ENCODE results near the gene MN1. TPM values are rescaled to one million over a fixed set of nuclear protein-coding genes. Genes with fewer than 3 reads are reported as not detected.

Gene MN1
- total and polyA plus RNA-seq, 2 donors (not counting 1 experiment from before 2014, with no cell fraction given) = 0.02 to 0.12 TPM

DNA sequence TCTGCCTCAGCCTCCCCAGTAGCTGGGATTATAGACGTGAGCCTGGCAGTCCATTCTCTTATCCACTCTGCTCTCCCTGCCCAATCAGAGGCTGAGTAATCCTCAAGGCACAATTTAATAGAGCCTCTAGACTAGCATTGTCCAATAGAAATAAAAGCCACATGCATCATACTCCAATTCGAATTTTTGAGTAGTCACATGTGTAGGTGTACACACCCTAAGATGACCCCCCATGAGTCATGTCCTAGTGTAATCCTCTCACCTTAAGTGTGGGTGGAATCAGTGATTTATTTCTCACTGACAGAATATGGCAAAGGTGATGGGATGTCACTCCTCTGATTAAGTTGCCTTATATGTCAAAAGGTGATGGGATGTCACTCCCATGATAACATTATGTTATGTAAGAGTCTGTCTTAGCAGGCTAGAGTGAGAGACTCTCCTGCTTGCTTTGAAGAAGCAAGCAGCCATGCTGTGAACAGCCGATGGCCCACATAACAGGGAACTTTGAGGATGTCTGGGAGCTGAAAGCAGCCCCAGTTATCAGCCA lies 61.3 kb downstream of the MN1 start:
- Histone ChIP-seq H3K27ac (ENCODE audit: low read length in 2 of 2) (no peak overlapping the region), H2AFZ (ENCODE audit: insufficient read depth, low read depth, low read length, poor library complexity, severe bottlenecking) (no peak overlapping the region), H3K36me3 (replicated peaks in 1 of 2; ENCODE audit: control extremely low read depth in 1 of 2, control insufficient read depth in 1 of 2, extremely low read depth in 1 of 2, insufficient read depth in 2 of 2, low read length in 1 of 2) (no peaks in the 10 kb centered on the region), H3K4me3 (ENCODE audit: control extremely low read depth in 1 of 5, extremely low read depth in 1 of 5, insufficient read depth in 1 of 5, low read depth in 2 of 5, low read length in 4 of 5) (no peak overlapping the region), H3K9ac (ENCODE audit: low read length) (no peak overlapping the region), H4K20me1 (ENCODE audit: control insufficient read depth, insufficient read depth, low read length, poor library complexity, severe bottlenecking) (no peaks in the 10 kb centered on the region), H3K4me2 (replicated peaks; ENCODE audit: low read depth, low read length, poor library complexity, severe bottlenecking) (no peak overlapping the region), H3K4me1 (ENCODE audit: control insufficient read depth in 2 of 2, insufficient read depth in 2 of 2, low read length in 2 of 2) (no peaks in the 10 kb centered on the region), H3K27me3 (replicated peaks in 1 of 4; ENCODE audit: control extremely low read depth in 1 of 4, control insufficient read depth in 3 of 4, insufficient read depth in 4 of 4, low read length in 3 of 4) (no peaks in the 10 kb centered on the region), H3K9me3 (ENCODE audit: control extremely low read depth in 1 of 3, control insufficient read depth in 2 of 3, insufficient read depth in 1 of 3, low read length in 2 of 3) (peaks cover 0 to 12% (median 3%) of the 10 kb centered on the region in 3 donors), H3K79me2 (ENCODE audit: control insufficient read depth, insufficient read depth, low read length) (no peaks in the 10 kb centered on the region)
- intact Hi-C loops (cut with micrococcal nuclease) = no loop called here
- Mint-ChIP-seq H3K9me3 (ENCODE audit: insufficient read depth) (peaks cover 11% of the 10 kb centered on the region), H3K27ac (no peak overlapping the region), H3K4me3 (no peak overlapping the region), H3K27me3 (no peaks in the 10 kb centered on the region), H3K4me1 (no peaks in the 10 kb centered on the region)
- DNase-seq (no peak), ATAC-seq (ENCODE audit: low read depth) (no peak)
- CTCF ChIA-PET = no interaction called here
- TF ChIP-seq EZH2 (IDR thresholded peaks at IDR 0.05; ENCODE audit: borderline replicate concordance, insufficient read depth, low read depth, low read length, poor library complexity, severe bottlenecking) = no peak
- TF ChIP-seq, protein P1, sequence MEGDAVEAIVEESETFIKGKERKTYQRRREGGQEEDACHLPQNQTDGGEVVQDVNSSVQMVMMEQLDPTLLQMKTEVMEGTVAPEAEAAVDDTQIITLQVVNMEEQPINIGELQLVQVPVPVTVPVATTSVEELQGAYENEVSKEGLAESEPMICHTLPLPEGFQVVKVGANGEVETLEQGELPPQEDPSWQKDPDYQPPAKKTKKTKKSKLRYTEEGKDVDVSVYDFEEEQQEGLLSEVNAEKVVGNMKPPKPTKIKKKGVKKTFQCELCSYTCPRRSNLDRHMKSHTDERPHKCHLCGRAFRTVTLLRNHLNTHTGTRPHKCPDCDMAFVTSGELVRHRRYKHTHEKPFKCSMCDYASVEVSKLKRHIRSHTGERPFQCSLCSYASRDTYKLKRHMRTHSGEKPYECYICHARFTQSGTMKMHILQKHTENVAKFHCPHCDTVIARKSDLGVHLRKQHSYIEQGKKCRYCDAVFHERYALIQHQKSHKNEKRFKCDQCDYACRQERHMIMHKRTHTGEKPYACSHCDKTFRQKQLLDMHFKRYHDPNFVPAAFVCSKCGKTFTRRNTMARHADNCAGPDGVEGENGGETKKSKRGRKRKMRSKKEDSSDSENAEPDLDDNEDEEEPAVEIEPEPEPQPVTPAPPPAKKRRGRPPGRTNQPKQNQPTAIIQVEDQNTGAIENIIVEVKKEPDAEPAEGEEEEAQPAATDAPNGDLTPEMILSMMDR (IDR thresholded peaks at IDR 0.05) = no peak
- POLR2A ChIA-PET = no interaction called here
- 83% methylated on average over 2 of the region's 3 CpGs for WGBS (ENCODE audit: insufficient coverage)

DNA sequence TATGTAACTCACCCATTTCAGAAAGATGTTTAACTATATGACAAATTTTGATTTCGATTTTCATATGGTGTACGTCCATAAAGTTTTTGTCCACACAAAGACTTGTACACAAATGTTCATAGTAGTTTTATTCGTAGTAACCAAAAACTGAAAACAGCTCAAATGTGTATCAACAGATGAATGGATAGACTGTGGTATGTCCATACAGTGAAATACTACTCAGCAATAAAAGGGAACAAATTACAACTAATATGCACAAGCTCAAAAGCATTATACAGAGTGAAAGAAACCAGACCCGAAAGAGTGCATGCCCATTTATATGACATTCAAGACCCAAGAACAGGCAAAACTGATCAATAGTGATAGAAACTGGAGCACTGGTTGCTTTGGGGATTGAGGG lies 64.0 kb downstream of the MN1 start:
- no peak overlapping the region for H3K27ac ChIP-seq (ENCODE audit: low read length in 2 of 2)
- intact Hi-C loops (cut with micrococcal nuclease) = no loop called here

More for the DNA sequence above, 64.0 kb downstream of the MN1 start:
- DNase-seq (no peak), ATAC-seq (ENCODE audit: low read depth) (no peak)
- Histone ChIP-seq H4K20me1 (ENCODE audit: control insufficient read depth, insufficient read depth, low read length, poor library complexity, severe bottlenecking) (no peaks in the 10 kb centered on the region), H3K9ac (ENCODE audit: low read length) (no peak overlapping the region), H3K27me3 (replicated peaks in 1 of 4; ENCODE audit: control extremely low read depth in 1 of 4, control insufficient read depth in 3 of 4, insufficient read depth in 4 of 4, low read length in 3 of 4) (peaks cover 0 to 3% (median 0%) of the 10 kb centered on the region in 4 experiments), H3K4me1 (ENCODE audit: control insufficient read depth in 2 of 2, insufficient read depth in 2 of 2, low read length in 2 of 2) (no peaks in the 10 kb centered on the region), H3K4me2 (replicated peaks; ENCODE audit: low read depth, low read length, poor library complexity, severe bottlenecking) (no peak overlapping the region), H3K4me3 (ENCODE audit: control extremely low read depth in 1 of 5, extremely low read depth in 1 of 5, insufficient read depth in 1 of 5, low read depth in 2 of 5, low read length in 4 of 5) (no peak overlapping the region), H2AFZ (ENCODE audit: insufficient read depth, low read depth, low read length, poor library complexity, severe bottlenecking) (no peak overlapping the region), H3K9me3 (ENCODE audit: control extremely low read depth in 1 of 3, control insufficient read depth in 2 of 3, insufficient read depth in 1 of 3, low read length in 2 of 3) (peaks cover 0 to 12% (median 3%) of the 10 kb centered on the region in 3 donors), H3K36me3 (replicated peaks in 1 of 2; ENCODE audit: control extremely low read depth in 1 of 2, control insufficient read depth in 1 of 2, extremely low read depth in 1 of 2, insufficient read depth in 2 of 2, low read length in 1 of 2) (no peaks in the 10 kb centered on the region), H3K79me2 (ENCODE audit: control insufficient read depth, insufficient read depth, low read length) (no peaks in the 10 kb centered on the region)
- ChIA-PET CTCF (no interaction called here), POLR2A (no interaction called here)
- Mint-ChIP-seq H3K27me3 (no peaks in the 10 kb centered on the region), H3K9me3 (ENCODE audit: insufficient read depth) (peaks cover 11% of the 10 kb centered on the region), H3K4me1 (no peaks in the 10 kb centered on the region), H3K4me3 (no peak overlapping the region), H3K27ac (no peak overlapping the region)
- no peak for TF ChIP-seq EZH2 (IDR thresholded peaks at IDR 0.05; ENCODE audit: borderline replicate concordance, insufficient read depth, low read depth, low read length, poor library complexity, severe bottlenecking)
- TF ChIP-seq, protein P1 (IDR thresholded peaks at IDR 0.05) = no peak
- no CpG with 5 or more reads among the region's 4 CpGs for WGBS (ENCODE audit: insufficient coverage)
